Fibroblast of villous mesenchyme (primary cell): ENCODE measurements around the gene LRWD1. TPM values are rescaled to one million over a fixed set of nuclear protein-coding genes. Genes with fewer than 3 reads are reported as not detected.
"Not testable (repeated sequence)": the region's sequence is repeated elsewhere in the genome, so short reads cannot be mapped to it uniquely, and the experiment has no call there.

Source experiments
- DNase-seq: peaks from one replicate; pipeline ENCODE4 v3.0.0-alpha.2; 2010; ENCODE audit warnings: low read depth
- H3K4me3 ChIP-seq: 2 replicates; pipeline ENCODE4 v1.5.1; 2011; ENCODE audit warnings: low read depth, mild to moderate bottlenecking, low read length
- total RNA-seq: library from RNA; depleted of rRNA; stranded (reverse); fragments of >200 nt; gene quantifications from 2 replicates; pipeline ENCODE4 v1.2.3, GENCODE V29; 2012
- TF ChIP-seq, protein P1 (sequence below): IDR thresholded peaks from 2 replicates; pipeline ENCODE4 v1.5.1; 2012; ENCODE audit warnings: low read depth, mild to moderate bottlenecking, low read length; ENCODE audit not compliant: insufficient read depth

LRWD1 gene
- total RNA-seq, 1 donor, result 22.9 TPM

DNA sequence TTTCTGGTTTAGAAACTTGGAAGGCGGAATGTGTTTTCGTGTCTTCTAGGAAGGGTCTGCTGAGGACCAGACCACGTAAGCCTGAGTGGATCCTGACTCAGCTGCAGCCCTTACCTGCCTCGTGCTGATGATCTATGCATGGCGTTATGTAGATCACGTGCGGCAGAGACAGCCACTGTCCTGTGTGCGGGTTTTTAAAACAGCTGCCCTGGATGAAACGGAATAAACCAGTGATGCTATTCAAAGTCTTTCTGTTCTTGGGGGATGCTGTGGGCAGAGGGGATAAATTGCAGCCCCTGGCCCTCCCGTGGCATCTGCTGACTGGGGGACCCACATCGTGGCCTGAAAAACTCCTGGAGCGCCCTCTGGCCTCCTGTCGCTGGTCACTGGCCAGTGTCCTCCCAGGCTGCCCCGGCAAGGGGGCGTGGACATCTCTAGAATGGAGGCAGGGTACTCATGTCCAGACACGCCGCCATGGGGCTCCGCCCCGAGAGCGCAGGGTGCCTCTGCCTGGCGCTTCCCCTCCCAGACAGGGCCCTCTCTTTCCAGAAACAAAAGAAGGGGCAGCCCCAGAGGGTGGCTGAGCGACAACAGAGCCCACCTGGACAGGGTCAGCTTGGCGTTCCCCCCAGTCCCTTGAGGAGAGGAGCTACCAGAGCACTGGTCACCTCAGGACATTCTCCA lies 13.3 kb upstream of the LRWD1 start:
- DNase-seq, result peak; percentile 23
- H3K4me3 ChIP-seq, result no peak overlapping the region
- TF ChIP-seq, protein P1, sequence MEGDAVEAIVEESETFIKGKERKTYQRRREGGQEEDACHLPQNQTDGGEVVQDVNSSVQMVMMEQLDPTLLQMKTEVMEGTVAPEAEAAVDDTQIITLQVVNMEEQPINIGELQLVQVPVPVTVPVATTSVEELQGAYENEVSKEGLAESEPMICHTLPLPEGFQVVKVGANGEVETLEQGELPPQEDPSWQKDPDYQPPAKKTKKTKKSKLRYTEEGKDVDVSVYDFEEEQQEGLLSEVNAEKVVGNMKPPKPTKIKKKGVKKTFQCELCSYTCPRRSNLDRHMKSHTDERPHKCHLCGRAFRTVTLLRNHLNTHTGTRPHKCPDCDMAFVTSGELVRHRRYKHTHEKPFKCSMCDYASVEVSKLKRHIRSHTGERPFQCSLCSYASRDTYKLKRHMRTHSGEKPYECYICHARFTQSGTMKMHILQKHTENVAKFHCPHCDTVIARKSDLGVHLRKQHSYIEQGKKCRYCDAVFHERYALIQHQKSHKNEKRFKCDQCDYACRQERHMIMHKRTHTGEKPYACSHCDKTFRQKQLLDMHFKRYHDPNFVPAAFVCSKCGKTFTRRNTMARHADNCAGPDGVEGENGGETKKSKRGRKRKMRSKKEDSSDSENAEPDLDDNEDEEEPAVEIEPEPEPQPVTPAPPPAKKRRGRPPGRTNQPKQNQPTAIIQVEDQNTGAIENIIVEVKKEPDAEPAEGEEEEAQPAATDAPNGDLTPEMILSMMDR, result no peak

DNA sequence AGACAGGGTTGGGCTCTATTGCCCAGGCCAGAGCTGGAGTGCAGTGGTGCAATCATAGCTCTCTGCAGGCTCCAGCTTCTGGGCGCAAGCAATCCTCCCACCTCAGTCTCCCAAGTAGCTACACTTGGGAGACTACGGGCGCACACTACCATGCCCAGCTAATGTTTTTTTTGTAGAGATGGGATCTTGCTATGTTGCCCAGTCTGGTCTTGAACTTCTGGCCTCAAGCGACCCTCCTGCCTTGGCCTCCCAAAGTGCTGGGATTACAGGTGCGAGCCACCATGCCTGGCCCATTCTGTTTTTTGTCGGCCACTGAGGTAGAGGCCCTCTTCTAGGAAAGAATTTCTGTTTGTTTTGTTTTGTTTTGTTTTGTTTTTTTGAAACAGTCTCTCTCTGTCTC lies 12.3 kb upstream of the LRWD1 start:
- TF ChIP-seq, protein P1, result no peak
- H3K4me3 ChIP-seq, result no peak overlapping the region
- DNase-seq, result no peak

DNA sequence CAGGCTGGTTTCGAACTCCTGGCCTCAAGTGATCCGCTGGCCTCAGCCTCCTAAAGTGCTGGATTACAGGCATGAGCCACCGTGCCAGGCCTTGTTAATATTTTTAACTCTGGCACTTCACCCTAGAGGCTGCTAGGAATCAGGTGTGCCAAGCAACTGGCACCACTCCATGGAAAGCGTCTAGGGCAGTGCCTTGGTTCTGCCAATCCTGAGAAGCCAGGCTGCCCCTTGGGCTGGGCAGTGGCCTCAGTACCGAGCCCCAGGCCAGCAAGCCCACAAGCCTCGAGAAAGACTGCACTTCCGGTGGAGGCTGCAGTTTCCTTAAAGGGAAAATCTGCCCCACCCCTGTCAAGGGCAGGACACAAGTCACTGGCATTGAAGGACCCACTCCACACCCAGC lies 11.5 kb upstream of the LRWD1 start:
- H3K4me3 ChIP-seq, result no peak overlapping the region
- TF ChIP-seq, protein P1, result no peak
- DNase-seq, result no peak

DNA sequence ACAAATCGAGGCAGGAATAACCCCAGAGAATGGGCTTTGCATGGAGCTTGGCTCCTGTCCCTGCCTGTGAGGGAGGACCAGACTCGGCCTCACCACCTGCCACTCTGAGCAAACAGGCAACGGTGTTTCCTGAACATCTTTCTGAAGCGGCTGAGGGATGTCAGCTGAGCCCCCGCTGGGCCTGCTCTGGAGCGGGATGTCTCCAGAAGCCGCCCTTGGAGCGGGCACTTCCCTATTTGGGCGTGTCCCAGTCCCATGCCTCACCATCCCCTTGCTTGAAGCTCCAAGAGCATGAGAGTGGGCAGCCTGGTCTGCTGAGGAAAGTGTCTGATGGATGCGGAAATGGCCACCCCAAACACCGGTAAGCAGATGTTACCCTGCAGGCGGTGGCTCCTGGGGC lies 10.3 kb upstream of the LRWD1 start:
- TF ChIP-seq, protein P1, result no peak
- no peak for DNase-seq

GRCh38 chr7:102454932-102455331 lies 9.9 kb upstream of the LRWD1 start:
- not testable (repeated sequence) for DNase-seq

More for the DNA sequence above, 10.3 kb upstream of the LRWD1 start:
- no peak overlapping the region for H3K4me3 ChIP-seq

GRCh38 chr7:102455596-102455995 lies 9.2 kb upstream of the LRWD1 start:
- H3K4me3 ChIP-seq, result no peak overlapping the region
- TF ChIP-seq, protein P1, result no peak
- DNase-seq, result no peak

More at GRCh38 chr7:102454932-102455331, 9.9 kb upstream of the LRWD1 start:
- H3K4me3 ChIP-seq, result not testable (repeated sequence)

DNA sequence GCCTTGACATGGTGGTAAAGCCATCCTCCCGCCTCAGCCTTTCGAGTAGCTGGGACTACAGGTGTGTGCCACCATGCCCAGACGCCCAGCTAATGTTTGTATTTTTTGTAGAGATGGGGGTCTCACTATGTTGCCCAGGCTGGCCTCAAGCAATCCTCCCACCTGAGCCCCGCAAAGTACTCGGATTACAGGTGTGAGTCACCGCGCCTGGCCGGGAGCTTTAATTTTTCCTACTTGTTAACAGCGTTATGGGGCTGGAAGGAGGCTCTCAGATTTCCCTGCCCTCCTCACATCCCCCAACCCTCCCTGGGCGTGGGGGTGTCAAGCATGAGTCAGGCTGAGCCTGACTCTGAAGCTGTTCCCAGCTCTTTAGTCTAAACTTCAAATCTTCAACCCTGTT lies 8.5 kb upstream of the LRWD1 start:
- TF ChIP-seq, protein P1, result no peak
- DNase-seq, result peak; percentile 21
- no peak overlapping the region for H3K4me3 ChIP-seq
